ENCODE data around the gene CATSPERZ. TPM values are rescaled to one million over a fixed set of nuclear protein-coding genes. Genes with fewer than 3 reads are reported as not detected.

Gene CATSPERZ
- total RNA-seq, 6 experiments from 2014 or later, result not detected

GRCh38 chr11:64284962-64285884 lies 14.9 kb upstream of the CATSPERZ start, which contains the start of gene GPR137:
Gene GPR137 (plus strand): TSS chr11:64285848. CDS start chr11:64286525, 677 bp downstream.
- intact Hi-C loops (cut with DNase I), result no loop called here

GRCh38 chr11:64285885-64286800 lies 14.0 kb upstream of the CATSPERZ start:
- no peak for TF ChIP-seq POLR2A (IDR thresholded peaks at IDR 0.05)
- TF ChIP-seq CTCF (IDR thresholded peaks at IDR 0.05), result peak in 1 of 4 donors; percentile 20
- no peaks in the 10 kb centered on the region for H3K36me3 ChIP-seq
- peaks cover 0 to 12% (median 6%) of the 10 kb centered on the region in 4 donors for H3K4me1 ChIP-seq
- intact Hi-C loops (cut with DNase I), result no loop called here
- peak; percentile 74 to 80 (median 80) for DNase-seq
- H3K27me3 ChIP-seq, result no peaks in the 10 kb centered on the region
- no peaks in the 10 kb centered on the region for H3K9me3 ChIP-seq
- WGBS (ENCODE audit: insufficient coverage, low coverage, low lambda C conversion rate, missing lambda C conversion rate), result 33% methylated on average over 21 of the region's 40 CpGs
- H3K27ac ChIP-seq, result peak overlapping the region; percentile 68 to 95 (median 83)
- H3K4me3 ChIP-seq, result peak overlapping the region; percentile 65 to 96 (median 93)
- peak in 3 of 4 donors; percentile 19 to 40 (median 35) for ATAC-seq

More at GRCh38 chr11:64284962-64285884, 14.9 kb upstream of the CATSPERZ start, which contains the start of gene GPR137:
- Histone ChIP-seq H3K27me3 (no peaks in the 10 kb centered on the region), H3K4me1 (peaks cover 0 to 12% (median 6%) of the 10 kb centered on the region in 4 donors), H3K4me3 (peak within 1 kb of the TSS; percentile 65 to 96 (median 93)), H3K27ac (peak within 1 kb of the TSS; percentile 68 to 95 (median 83)), H3K36me3 (no peaks in the 10 kb centered on the region), H3K9me3 (no peaks in the 10 kb centered on the region)
- DNase-seq, result peak; percentile 86 to 91 (median 91)
- TF ChIP-seq POLR2A (IDR thresholded peaks at IDR 0.05), result no peak
- 0% methylated on average over 20 of the region's 102 CpGs for WGBS (ENCODE audit: insufficient coverage, low coverage, low lambda C conversion rate, missing lambda C conversion rate)
- ATAC-seq, result peak; percentile 62 to 84 (median 66)

- 69% methylated on average over 2 of the region's 9 CpGs for WGBS (ENCODE audit: insufficient coverage, low coverage, low lambda C conversion rate, missing lambda C conversion rate)
- H3K27me3 ChIP-seq, result no peaks in the 10 kb centered on the region
- H3K36me3 ChIP-seq, result no peaks in the 10 kb centered on the region
- no peak for TF ChIP-seq POLR2A (IDR thresholded peaks at IDR 0.05)
- no peak for TF ChIP-seq CTCF (IDR thresholded peaks at IDR 0.05)
- no peaks in the 10 kb centered on the region for H3K9me3 ChIP-seq
- no peak overlapping the region for H3K4me3 ChIP-seq
- ATAC-seq (no peak), DNase-seq (no peak)
- no peak overlapping the region for H3K27ac ChIP-seq
- peaks cover 0 to 18% (median 6%) of the 10 kb centered on the region in 4 donors for H3K4me1 ChIP-seq
- intact Hi-C loops (cut with DNase I), result no loop called here
Observed at GRCh38 chr11:64286801-64287159, 13.4 kb upstream of the CATSPERZ start.

- no peaks in the 10 kb centered on the region for H3K9me3 ChIP-seq
- peaks cover 0 to 24% (median 6%) of the 10 kb centered on the region in 4 donors for H3K4me1 ChIP-seq
- WGBS (ENCODE audit: insufficient coverage, low coverage, low lambda C conversion rate, missing lambda C conversion rate), result 91% methylated on average over 6 of the region's 33 CpGs
- no peak for DNase-seq
- no peak for ATAC-seq
- no peaks in the 10 kb centered on the region for H3K36me3 ChIP-seq
- H3K27ac ChIP-seq, result no peak overlapping the region
- intact Hi-C loops (cut with DNase I), result no loop called here
- H3K27me3 ChIP-seq, result peaks cover 0 to 4% of the 10 kb centered on the region in 2 donors
- no peak overlapping the region for H3K4me3 ChIP-seq
- TF ChIP-seq POLR2A (IDR thresholded peaks at IDR 0.05) (no peak), CTCF (IDR thresholded peaks at IDR 0.05) (no peak)
Observed at GRCh38 chr11:64287676-64288352, 12.3 kb upstream of the CATSPERZ start.

Data from right lobe of liver (tissue), 6 donors.